Colonic mucosa (tissue), 4 donors: ENCODE measurements around the gene DENND2C. TPM values are rescaled to one million over a fixed set of nuclear protein-coding genes. Genes with fewer than 3 reads are reported as not detected.
A peak's percentile ranks its signal among the peaks of the same experiment; 100 is the strongest.

Experiments
- DNase-seq: peaks from one replicate; pipeline ENCODE4 v3.0.0-alpha.2; 2020
- H3K27ac ChIP-seq: fragments of 200-600 bp; one replicate; pipeline ENCODE4 v1.8.0; 2021
- H3K27me3 ChIP-seq: fragments of 200-600 bp; one replicate; pipeline ENCODE4 v1.8.0; 2021
- H3K36me3 ChIP-seq: fragments of 200-600 bp; one replicate; pipeline ENCODE4 v1.8.0; 2021
- H3K4me1 ChIP-seq: fragments of 200-600 bp; one replicate; pipeline ENCODE4 v1.8.0; 2021; ENCODE audit warnings: mild to moderate bottlenecking
- H3K4me3 ChIP-seq: fragments of 200-600 bp; one replicate; pipeline ENCODE4 v1.8.0; 2021
- H3K9ac ChIP-seq, 2 donors: one replicate each; pipeline ENCODE4 v1.7.0; 2013; ENCODE audit warnings: control low read depth in 2 of 2, low read depth in 2 of 2, low read length in 2 of 2
- H3K9me3 ChIP-seq: fragments of 200-600 bp; one replicate; pipeline ENCODE4 v1.8.0; 2021
- intact Hi-C: fragments of 100-400 bp; cut with DNase I; formaldehyde crosslinking; loops from one replicate; pipeline ENCODE4 v1.14.1; 2022
- total RNA-seq, 2 donors: library from RNA; stranded (reverse); fragmentation: NEBNext Ultra II Directional in 1 of 2; extraction: Animal tissue kit (Norgen Biotek cat#: 25700) in 1 of 2; gene quantifications; one replicate each; pipeline ENCODE4 v1.2.1, GENCODE V29; 2021
- TF ChIP-seq, protein P1 (sequence below): fragments of 200-600 bp; IDR thresholded peaks from one replicate; pipeline ENCODE4 v1.8.0; 2022; ENCODE audit warnings: antibody characterized with exemption, mild to moderate bottlenecking
- donor health status: healthy.
- donor health status: DM: no; HTN: no; CAD: no.
- donor health status: DM: no; HTN: no; CAD: no.

DENND2C gene
- total RNA-seq, 2 donors from 2014 or later, result 0.84 to 1.3 TPM

DNA sequence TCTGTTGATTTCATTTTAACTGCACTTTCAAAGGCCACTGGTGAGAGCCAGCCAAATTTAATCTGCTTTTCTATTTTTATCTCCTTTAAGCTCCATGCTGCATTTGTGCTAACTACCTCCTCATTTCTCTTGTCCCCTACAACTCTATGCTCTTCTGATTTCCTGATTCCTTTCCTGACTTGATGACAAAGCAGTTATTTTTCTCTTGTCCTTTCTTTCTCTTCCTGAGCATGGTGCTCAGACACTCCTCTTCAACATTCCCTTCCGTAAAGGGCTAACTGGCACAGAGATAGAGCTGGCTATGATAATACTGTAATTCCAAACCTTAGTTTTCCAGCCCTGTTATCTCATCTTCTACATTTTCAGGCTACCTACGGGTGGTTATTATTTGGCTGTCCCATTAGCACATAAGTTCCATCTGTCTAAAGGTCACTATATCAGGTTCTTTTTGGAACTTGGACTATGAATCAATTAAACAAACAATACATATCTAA is 81.6 kb downstream of the DENND2C start:
- no peaks in the 10 kb centered on the region for H3K9me3 ChIP-seq
- H3K27me3 ChIP-seq, result no peaks in the 10 kb centered on the region
- no peaks in the 10 kb centered on the region for H3K36me3 ChIP-seq
- H3K4me1 ChIP-seq, result no peaks in the 10 kb centered on the region
- no peak overlapping the region for H3K27ac ChIP-seq
- no peak overlapping the region for H3K9ac ChIP-seq
- TF ChIP-seq, protein P1, sequence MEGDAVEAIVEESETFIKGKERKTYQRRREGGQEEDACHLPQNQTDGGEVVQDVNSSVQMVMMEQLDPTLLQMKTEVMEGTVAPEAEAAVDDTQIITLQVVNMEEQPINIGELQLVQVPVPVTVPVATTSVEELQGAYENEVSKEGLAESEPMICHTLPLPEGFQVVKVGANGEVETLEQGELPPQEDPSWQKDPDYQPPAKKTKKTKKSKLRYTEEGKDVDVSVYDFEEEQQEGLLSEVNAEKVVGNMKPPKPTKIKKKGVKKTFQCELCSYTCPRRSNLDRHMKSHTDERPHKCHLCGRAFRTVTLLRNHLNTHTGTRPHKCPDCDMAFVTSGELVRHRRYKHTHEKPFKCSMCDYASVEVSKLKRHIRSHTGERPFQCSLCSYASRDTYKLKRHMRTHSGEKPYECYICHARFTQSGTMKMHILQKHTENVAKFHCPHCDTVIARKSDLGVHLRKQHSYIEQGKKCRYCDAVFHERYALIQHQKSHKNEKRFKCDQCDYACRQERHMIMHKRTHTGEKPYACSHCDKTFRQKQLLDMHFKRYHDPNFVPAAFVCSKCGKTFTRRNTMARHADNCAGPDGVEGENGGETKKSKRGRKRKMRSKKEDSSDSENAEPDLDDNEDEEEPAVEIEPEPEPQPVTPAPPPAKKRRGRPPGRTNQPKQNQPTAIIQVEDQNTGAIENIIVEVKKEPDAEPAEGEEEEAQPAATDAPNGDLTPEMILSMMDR, result no peak
- no peak for DNase-seq
- intact Hi-C loops, result no loop called here
- no peak overlapping the region for H3K4me3 ChIP-seq

DNA sequence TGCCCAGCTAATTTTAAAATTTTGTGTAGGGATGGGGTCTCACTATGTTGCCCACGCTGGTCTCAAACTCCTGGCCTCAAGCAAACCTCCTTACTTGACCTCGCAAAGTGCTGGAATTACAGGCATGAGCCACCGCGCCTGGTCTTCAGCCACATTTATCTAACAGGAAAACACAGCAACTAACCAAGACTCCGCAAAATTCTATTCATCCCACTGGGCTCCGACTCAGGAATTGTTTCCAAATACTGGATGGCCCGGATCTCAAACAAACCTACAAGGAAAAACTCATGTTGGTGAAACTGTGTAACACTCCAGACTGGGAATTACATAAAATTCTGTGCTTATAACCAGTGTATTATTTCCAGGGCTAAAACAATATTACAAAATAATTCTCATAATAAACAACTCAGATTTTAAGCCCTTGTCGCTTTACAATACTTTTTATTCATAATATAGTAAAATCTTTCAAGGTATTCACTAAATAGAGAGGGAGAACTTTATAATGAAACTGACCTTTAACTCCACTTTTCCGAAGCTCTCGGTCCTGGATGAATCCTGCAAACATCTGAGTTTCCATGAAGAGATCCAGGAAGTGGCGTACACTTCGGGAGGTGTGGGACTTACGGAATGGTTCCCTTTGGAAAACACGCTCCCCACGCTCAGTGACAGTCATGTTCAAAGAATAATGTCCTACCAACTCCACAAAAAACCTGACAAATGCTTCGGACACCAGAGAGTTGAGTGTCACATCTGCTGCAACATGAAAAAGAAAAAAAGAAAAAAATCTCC is 82.5 kb downstream of the DENND2C start:
- H3K9me3 ChIP-seq, result no peaks in the 10 kb centered on the region
- no peak for DNase-seq
- H3K27me3 ChIP-seq, result no peaks in the 10 kb centered on the region
- intact Hi-C loops, result no loop called here
- no peaks in the 10 kb centered on the region for H3K4me1 ChIP-seq
- H3K4me3 ChIP-seq, result no peak overlapping the region
- H3K9ac ChIP-seq, result no peak overlapping the region
- H3K36me3 ChIP-seq, result no peaks in the 10 kb centered on the region
- TF ChIP-seq, protein P1, result no peak
- H3K27ac ChIP-seq, result no peak overlapping the region

DNA sequence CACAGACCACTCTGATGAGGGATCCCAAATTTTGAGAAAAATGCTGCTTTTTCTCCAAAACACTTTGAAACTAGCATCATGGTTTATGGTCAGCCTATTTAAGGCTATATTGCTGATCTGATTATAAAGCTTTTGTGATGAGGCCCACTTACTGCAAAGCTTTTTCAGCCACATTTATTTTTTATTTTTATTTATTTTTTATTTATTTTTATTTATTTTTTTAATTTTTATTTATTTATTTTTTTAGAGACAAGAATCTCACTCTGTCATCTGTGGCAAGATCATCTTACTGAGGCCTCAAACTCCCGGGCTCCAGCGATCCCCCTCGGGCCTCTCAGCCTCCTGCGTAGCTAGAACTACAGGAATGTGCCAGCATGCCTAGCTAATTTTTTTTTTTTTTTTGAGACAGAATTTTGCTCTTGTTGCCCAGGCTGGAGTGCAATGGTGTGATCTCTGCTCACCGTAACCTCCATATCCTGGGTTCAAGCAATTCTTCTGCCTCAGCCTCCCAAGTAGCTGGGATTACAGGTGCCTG is 83.3 kb downstream of the DENND2C start:
- Histone ChIP-seq H3K9me3 (no peaks in the 10 kb centered on the region), H3K27ac (no peak overlapping the region), H3K4me1 (peaks cover 6% of the 10 kb centered on the region), H3K27me3 (no peaks in the 10 kb centered on the region), H3K9ac (no peak overlapping the region), H3K4me3 (no peak overlapping the region), H3K36me3 (no peaks in the 10 kb centered on the region)
- TF ChIP-seq, protein P1, result no peak
- DNase-seq, result no peak
- intact Hi-C loops, result no loop called here

DNA sequence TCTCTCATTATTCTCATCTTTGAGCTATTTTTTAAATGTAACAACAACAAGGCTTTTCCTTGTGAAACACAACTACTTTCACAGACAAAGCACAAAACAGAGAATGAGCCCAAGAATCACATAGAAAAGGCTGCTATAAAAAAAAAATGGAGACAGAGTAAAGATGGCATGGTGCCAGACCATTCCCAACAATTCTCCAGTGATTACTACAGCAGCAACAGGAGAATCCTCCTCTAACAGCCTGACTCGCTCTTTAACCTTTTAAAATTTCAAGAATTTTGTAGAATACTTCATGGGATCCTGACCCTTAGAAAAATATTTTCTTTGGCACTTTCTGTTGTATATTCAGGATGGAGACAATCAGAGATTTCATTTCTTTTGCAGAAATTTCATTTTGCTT is 84.6 kb downstream of the DENND2C start:
- Histone ChIP-seq H3K9me3 (no peaks in the 10 kb centered on the region), H3K4me1 (peaks cover 6% of the 10 kb centered on the region), H3K4me3 (no peak overlapping the region), H3K9ac (no peak overlapping the region), H3K36me3 (no peaks in the 10 kb centered on the region), H3K27ac (no peak overlapping the region), H3K27me3 (no peaks in the 10 kb centered on the region)
- intact Hi-C loops, result no loop called here
- no peak for DNase-seq
- TF ChIP-seq, protein P1, result no peak

DNA sequence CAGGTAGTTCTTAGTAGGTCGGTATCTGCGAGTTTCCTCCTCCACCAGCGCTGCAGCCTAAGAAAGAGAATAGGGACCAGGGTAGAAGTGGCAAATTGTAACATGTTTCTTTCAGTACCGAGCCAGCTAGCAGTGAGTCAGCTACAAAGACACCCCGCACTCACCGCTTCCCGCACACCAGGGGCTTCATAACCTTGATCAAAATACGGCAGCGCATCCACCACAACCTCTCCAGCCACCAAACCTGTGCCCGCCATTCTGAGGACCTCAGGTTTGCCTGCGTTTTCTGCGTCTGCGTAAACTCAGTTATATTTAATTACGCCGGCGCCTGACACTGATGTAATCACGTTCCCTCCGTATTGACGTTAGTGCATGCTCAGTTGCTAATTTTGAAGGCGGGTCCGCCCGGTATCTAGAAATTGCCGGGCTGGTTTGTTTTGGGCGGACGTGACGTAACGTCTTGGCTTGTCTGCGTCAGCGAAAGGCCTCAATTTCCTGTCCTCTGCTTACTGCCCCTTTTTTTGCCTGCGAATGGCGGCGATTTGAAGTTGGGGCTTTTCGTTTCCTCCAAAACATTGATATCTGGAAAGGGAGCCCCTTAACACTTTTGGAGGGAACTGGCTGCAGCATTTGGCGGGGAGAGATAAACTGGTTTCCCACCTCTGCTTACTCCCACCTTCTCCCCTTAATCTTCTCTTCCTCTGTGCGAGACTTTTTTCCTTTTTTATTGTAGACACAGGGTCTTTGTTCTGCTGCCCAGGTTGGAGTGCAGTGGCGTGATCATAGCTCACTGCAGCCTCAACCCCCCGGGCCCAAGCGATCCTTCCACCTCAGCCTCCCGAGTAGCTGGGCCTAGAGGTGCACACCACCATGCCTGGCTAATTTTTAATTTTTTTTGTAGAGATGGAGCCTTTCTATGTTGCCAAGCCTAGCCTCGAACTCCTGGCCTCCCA is 88.2 kb downstream of the DENND2C start, which contains the start of gene BCAS2:
TSS of gene BCAS2 (minus strand) at position 281 of the 953 bp plus-strand sequence. CDS start at position 257, 24 bp downstream.
- peak within 1 kb of the TSS; percentile 66 to 96 for H3K9ac ChIP-seq
- H3K36me3 ChIP-seq, result no peaks in the 10 kb centered on the region
- peak within 1 kb of the TSS; percentile 54 for H3K27ac ChIP-seq
- H3K4me3 ChIP-seq, result peak within 1 kb of the TSS; percentile 48
- H3K27me3 ChIP-seq, result no peaks in the 10 kb centered on the region
- DNase-seq, result peak; percentile 97
- no peaks in the 10 kb centered on the region for H3K9me3 ChIP-seq
- H3K4me1 ChIP-seq, result peaks cover 6% of the 10 kb centered on the region
- TF ChIP-seq, protein P1, result no peak
- intact Hi-C loops, result no loop called here
